ENCODE data around the gene SLC38A1.

DNA sequence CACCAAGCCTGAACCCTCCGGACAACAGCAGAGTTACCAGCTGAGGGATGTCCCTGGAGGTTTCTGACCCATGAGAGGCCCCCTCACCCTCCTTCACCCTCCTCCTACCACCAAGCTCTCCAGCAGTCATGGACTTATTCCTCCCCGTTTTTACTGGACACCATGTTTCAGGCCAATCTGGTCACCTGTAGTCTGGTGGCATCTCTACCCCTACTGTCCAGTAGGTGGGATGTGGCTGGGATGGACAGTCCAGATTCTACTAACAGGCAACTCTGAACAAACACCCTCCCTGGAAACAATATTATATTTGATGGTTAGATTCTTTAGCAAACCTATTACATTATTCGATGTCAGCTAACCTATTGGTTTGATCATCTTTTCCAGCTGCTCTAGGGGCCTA is 83.2 kb downstream of the SLC38A1 start:
- TF ChIP-seq, protein P1, sequence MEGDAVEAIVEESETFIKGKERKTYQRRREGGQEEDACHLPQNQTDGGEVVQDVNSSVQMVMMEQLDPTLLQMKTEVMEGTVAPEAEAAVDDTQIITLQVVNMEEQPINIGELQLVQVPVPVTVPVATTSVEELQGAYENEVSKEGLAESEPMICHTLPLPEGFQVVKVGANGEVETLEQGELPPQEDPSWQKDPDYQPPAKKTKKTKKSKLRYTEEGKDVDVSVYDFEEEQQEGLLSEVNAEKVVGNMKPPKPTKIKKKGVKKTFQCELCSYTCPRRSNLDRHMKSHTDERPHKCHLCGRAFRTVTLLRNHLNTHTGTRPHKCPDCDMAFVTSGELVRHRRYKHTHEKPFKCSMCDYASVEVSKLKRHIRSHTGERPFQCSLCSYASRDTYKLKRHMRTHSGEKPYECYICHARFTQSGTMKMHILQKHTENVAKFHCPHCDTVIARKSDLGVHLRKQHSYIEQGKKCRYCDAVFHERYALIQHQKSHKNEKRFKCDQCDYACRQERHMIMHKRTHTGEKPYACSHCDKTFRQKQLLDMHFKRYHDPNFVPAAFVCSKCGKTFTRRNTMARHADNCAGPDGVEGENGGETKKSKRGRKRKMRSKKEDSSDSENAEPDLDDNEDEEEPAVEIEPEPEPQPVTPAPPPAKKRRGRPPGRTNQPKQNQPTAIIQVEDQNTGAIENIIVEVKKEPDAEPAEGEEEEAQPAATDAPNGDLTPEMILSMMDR (IDR thresholded peaks at IDR 0.05 in 8 of 11, conservative IDR thresholded peaks at IDR 0.05 in 3 of 11), result no peak
- no peak for TF ChIP-seq POLR2A (IDR thresholded peaks at IDR 0.05)
